PC-3 (cell line): ENCODE results near the gene HOXB1.

Experiments
- EZH2phosphoT487 ChIP-seq: fragments of 300-600 bp; sonication (generic); IDR thresholded peaks from 2 replicates; pipeline ENCODE4 v1.6.1; 2018; ENCODE audit warnings: mild to moderate bottlenecking, antibody characterized with exemption, low read length, borderline replicate concordance
- TF ChIP-seq, protein P1 (sequence below): fragments of 300-600 bp; sonication (generic); conservative IDR thresholded peaks from 2 replicates; pipeline ENCODE4 v1.5.1; 2017; ENCODE audit warnings: antibody characterized with exemption, low read depth, mild to moderate bottlenecking, low read length

DNA sequence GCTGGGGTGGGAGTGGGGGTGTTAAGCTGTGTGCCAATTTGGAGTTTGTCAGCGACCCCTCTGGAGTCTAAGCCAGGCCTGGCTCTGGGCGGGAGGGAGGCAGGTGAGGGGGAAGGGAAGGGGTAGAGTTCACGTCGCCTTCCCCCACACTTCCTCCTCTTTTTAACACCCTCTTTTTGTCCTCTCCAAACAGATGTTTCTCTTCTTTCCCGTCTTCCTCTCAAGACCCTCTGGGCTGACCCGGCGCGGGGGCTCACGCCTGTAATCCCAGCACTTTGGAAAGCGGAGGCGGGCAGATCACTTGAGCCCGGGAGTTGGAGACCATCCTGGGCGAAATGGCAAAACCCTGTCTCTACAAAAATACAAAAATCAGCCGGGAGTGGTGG lies 3.3 kb downstream of the HOXB1 start:
- TF ChIP-seq EZH2phosphoT487 = no peak
- TF ChIP-seq, protein P1, sequence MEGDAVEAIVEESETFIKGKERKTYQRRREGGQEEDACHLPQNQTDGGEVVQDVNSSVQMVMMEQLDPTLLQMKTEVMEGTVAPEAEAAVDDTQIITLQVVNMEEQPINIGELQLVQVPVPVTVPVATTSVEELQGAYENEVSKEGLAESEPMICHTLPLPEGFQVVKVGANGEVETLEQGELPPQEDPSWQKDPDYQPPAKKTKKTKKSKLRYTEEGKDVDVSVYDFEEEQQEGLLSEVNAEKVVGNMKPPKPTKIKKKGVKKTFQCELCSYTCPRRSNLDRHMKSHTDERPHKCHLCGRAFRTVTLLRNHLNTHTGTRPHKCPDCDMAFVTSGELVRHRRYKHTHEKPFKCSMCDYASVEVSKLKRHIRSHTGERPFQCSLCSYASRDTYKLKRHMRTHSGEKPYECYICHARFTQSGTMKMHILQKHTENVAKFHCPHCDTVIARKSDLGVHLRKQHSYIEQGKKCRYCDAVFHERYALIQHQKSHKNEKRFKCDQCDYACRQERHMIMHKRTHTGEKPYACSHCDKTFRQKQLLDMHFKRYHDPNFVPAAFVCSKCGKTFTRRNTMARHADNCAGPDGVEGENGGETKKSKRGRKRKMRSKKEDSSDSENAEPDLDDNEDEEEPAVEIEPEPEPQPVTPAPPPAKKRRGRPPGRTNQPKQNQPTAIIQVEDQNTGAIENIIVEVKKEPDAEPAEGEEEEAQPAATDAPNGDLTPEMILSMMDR = no peak
